Esophagus squamous epithelium (tissue), 5 donors: ENCODE data around the gene SHFL. TPM values are rescaled to one million over a fixed set of nuclear protein-coding genes. Genes with fewer than 3 reads are reported as not detected.

Experiments used
- DNase-seq: peaks from one replicate; lab custom pipeline; 2025; lab: John Stamatoyannopoulos, UW
- H3K27ac ChIP-seq, 4 donors: fragments of 200-600 bp; sonication (generic); one replicate each; pipeline ENCODE4 v1.5.1; 2016 to 2019; ENCODE audit warnings: mild to moderate bottlenecking in 1 of 4
- H3K27me3 ChIP-seq, 4 donors: fragments of 200-600 bp; sonication (generic); 1 replicate in 3 of 4; 2 replicates in 1 of 4; pipeline versions ENCODE4 v1.5.1 to v1.6.0; 2017 to 2021; ENCODE audit warnings: antibody characterized with exemption in 1 of 4
- H3K36me3 ChIP-seq, 3 donors: fragments of 200-600 bp; sonication (generic); one replicate each; pipeline ENCODE4 v1.5.1; 2016 to 2019
- H3K4me1 ChIP-seq, 3 donors: fragments of 200-600 bp; sonication (generic); one replicate each; pipeline ENCODE4 v1.5.1; 2017 to 2019
- H3K4me3 ChIP-seq, 4 donors: fragments of 200-600 bp; sonication (generic); 1 replicate in 3 of 4; 2 replicates in 1 of 4; pipeline ENCODE4 v1.5.1; 2016 to 2019; ENCODE audit warnings: mild to moderate bottlenecking in 2 of 4, moderate library complexity in 1 of 4
- H3K9me3 ChIP-seq, 3 donors: fragments of 200-600 bp; sonication (generic); one replicate each; pipeline ENCODE4 v1.5.1; 2016 to 2019
- POLR2A ChIP-seq, 4 donors: fragments of 450-650 bp; IDR thresholded peaks; one replicate each; pipeline ENCODE4 v1.6.1; 2017; ENCODE audit warnings: antibody characterized with exemption in 4 of 4, mild to moderate bottlenecking in 4 of 4, moderate library complexity in 3 of 4
- WGBS, 2 donors: methylation state at CpG; one replicate each; pipeline ENCODE4 v1.1.5; 2018; 5-methylcytosine and 5-hydroxymethylcytosine counted together
- intact Hi-C: fragments of 100-400 bp; cut with DNase I; formaldehyde crosslinking; loops from one replicate; pipeline ENCODE4 v1.15.0; 2022
- total RNA-seq, 4 donors: library from RNA; depleted of rRNA; stranded (reverse); fragments of >200 nt; gene quantifications; one replicate each; pipeline ENCODE4 v1.1.0, GENCODE V29; 2016
- TF ChIP-seq, protein P1 (sequence below), 6 experiments: fragments of 450-650 bp in 4 of 6; fragments of 200-600 bp in 2 of 6; sonication (generic) in 2 of 6; IDR thresholded peaks; one replicate each; pipeline ENCODE4 v1.5.1; 2016 to 2019; ENCODE audit warnings: antibody characterized with exemption in 6 of 6, mild to moderate bottlenecking in 4 of 6, moderate library complexity in 4 of 6
- donor health status: DM: yes; HTN: yes; CAD: no.

SHFL gene
- total RNA-seq, 4 donors from 2014 or later = 10.0 to 23.7 (median 14.7) TPM

- DNase-seq = no peak
- Histone ChIP-seq H3K4me1 (peaks cover 9 to 17% (median 10%) of the 10 kb centered on the region in 3 donors), H3K27ac (peak overlapping the region; percentile 41 to 86 (median 81)), H3K36me3 (peaks cover 0 to 34% (median 0%) of the 10 kb centered on the region in 3 donors), H3K4me3 (peak overlapping the region in 3 of 4 donors; percentile 20 to 72 (median 56)), H3K27me3 (no peaks in the 10 kb centered on the region), H3K9me3 (no peaks in the 10 kb centered on the region)
- TF ChIP-seq, protein P1, sequence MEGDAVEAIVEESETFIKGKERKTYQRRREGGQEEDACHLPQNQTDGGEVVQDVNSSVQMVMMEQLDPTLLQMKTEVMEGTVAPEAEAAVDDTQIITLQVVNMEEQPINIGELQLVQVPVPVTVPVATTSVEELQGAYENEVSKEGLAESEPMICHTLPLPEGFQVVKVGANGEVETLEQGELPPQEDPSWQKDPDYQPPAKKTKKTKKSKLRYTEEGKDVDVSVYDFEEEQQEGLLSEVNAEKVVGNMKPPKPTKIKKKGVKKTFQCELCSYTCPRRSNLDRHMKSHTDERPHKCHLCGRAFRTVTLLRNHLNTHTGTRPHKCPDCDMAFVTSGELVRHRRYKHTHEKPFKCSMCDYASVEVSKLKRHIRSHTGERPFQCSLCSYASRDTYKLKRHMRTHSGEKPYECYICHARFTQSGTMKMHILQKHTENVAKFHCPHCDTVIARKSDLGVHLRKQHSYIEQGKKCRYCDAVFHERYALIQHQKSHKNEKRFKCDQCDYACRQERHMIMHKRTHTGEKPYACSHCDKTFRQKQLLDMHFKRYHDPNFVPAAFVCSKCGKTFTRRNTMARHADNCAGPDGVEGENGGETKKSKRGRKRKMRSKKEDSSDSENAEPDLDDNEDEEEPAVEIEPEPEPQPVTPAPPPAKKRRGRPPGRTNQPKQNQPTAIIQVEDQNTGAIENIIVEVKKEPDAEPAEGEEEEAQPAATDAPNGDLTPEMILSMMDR (IDR thresholded peaks at IDR 0.05) = no peak
- TF ChIP-seq POLR2A (IDR thresholded peaks at IDR 0.05) = no peak
- intact Hi-C loops = no loop called here
- 29 to 30% methylated on average over 7 of the region's 7 CpGs for WGBS, 2 donors
Observed at GRCh38 chr19:10095622-10095947, 9.5 kb downstream of the SHFL start.

DNA sequence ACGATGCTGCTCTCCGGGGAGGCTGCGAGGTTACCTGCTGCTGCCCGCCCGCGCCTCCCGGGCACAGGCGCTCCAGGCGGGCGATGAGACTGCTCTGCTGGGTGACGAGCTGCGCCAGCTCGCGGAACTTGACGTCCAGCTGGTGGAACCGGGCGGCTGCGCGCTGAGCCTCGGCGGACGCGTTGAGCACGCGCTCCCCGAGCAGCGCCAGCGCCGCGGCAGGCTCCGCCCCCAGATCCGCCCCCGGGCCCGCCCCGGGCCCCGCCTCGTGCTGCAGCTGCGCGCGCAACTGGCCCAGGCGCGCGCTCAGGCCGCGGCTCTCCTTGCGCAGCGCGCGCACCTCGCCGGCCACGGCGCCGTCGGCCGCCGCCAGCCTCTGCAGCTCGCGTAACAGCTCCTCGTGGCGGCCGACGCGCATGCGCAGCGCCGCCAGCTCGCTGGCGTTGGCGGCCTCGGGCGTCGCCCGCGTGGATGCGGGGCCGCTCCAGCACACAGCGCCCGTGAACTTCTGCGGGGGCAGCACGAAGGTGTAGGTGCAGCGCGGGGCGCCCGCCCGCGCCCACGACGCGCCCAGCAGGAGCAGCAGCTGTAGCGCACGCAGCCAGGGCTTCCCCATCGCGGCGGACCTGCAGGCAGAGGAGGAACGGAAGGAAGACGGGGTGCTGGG, 10.0 kb downstream of the SHFL start:
- 4% methylated on average over 18 of the region's 97 CpGs; no CpG with 5 or more reads in 1 of the 2 donors for WGBS, 2 donors
- DNase-seq = no peak
- intact Hi-C loops = no loop called here

GRCh38 chr19:10096615-10096963, 10.5 kb downstream of the SHFL start:
- TF ChIP-seq POLR2A (IDR thresholded peaks at IDR 0.05) = no peak
- TF ChIP-seq, protein P1 (IDR thresholded peaks at IDR 0.05) = no peak
- Histone ChIP-seq H3K4me1 (peaks cover 9 to 17% (median 10%) of the 10 kb centered on the region in 3 donors), H3K9me3 (no peaks in the 10 kb centered on the region), H3K27ac (peak overlapping the region; percentile 74 to 82 (median 78)), H3K4me3 (peak overlapping the region; percentile 43 to 72 (median 56)), H3K36me3 (peaks cover 0 to 23% (median 0%) of the 10 kb centered on the region in 3 donors), H3K27me3 (no peaks in the 10 kb centered on the region)
- intact Hi-C loops = no loop called here
- 16 to 17% methylated on average over 12 to 16 of the region's 26 CpGs for WGBS, 2 donors
- no peak for DNase-seq

More for the DNA sequence above, 10.0 kb downstream of the SHFL start:
- H3K27me3 ChIP-seq = no peaks in the 10 kb centered on the region
- peaks cover 0 to 29% (median 0%) of the 10 kb centered on the region in 3 donors for H3K36me3 ChIP-seq
- TF ChIP-seq, protein P1 (IDR thresholded peaks at IDR 0.05) = peak in 2 of 6 experiments; percentile 12 to 45
- TF ChIP-seq POLR2A (IDR thresholded peaks at IDR 0.05) = peak in 3 of 4 donors; percentile 31 to 55 (median 49)
- peak overlapping the region; percentile 74 to 86 (median 81) for H3K27ac ChIP-seq
- H3K4me3 ChIP-seq = peak overlapping the region; percentile 43 to 72 (median 56)
- H3K9me3 ChIP-seq = no peaks in the 10 kb centered on the region
- peaks cover 9 to 17% (median 10%) of the 10 kb centered on the region in 3 donors for H3K4me1 ChIP-seq

- H3K9me3 ChIP-seq = no peaks in the 10 kb centered on the region
- TF ChIP-seq POLR2A (IDR thresholded peaks at IDR 0.05) = no peak
- TF ChIP-seq, protein P1 (IDR thresholded peaks at IDR 0.05) = no peak
- no peak overlapping the region for H3K4me3 ChIP-seq
- no peak for DNase-seq
- intact Hi-C loops = no loop called here
- H3K36me3 ChIP-seq = no peaks in the 10 kb centered on the region
- no peak overlapping the region for H3K27ac ChIP-seq
- H3K4me1 ChIP-seq = peaks cover 9 to 28% (median 10%) of the 10 kb centered on the region in 3 donors
- 81 to 87% methylated on average over 4 to 5 of the region's 5 CpGs for WGBS, 2 donors
- no peaks in the 10 kb centered on the region for H3K27me3 ChIP-seq
Observed at GRCh38 chr19:10100163-10100785, 14.2 kb downstream of the SHFL start.

DNA sequence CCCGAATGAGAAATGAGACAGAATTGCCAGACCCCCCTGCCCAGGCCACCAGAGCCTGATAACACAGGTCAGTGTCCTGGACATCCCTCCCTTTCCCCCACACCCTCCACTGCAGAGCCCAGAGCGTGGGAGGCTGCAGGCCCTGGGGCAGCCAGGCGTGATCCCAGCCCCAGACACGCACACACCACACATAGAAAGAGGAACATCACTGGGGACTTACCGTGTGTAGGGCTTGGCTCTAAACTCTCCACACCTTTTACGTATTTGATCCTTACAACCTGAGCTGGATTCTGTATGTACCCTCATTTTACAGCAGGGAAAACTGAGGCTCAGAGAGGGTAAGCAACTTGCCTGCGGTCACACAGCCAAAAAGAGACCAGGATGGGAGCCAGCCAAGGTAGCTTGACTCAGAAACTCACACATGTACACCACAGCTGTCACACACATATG, 16.7 kb downstream of the SHFL start:
- DNase-seq = no peak
- H3K4me3 ChIP-seq = no peak overlapping the region
- 56 to 65% methylated on average over 7 of the region's 7 CpGs for WGBS, 2 donors
- no peak for TF ChIP-seq POLR2A (IDR thresholded peaks at IDR 0.05)
- TF ChIP-seq, protein P1 (IDR thresholded peaks at IDR 0.05) = no peak
- peaks cover 2 to 8% (median 7%) of the 10 kb centered on the region in 3 donors for H3K36me3 ChIP-seq
- H3K27ac ChIP-seq = peak overlapping the region in 2 of 4 donors; percentile 39 to 60
- H3K27me3 ChIP-seq = no peaks in the 10 kb centered on the region
- no peaks in the 10 kb centered on the region for H3K9me3 ChIP-seq
- intact Hi-C loops = no loop called here
- H3K4me1 ChIP-seq = peaks cover 10 to 34% (median 14%) of the 10 kb centered on the region in 3 donors
